Fibroblast of villous mesenchyme (primary cell): ENCODE measurements around the gene APOBEC3G. TPM values are rescaled to one million over a fixed set of nuclear protein-coding genes. Genes with fewer than 3 reads are reported as not detected.

ENCODE experiments used
- DNase-seq: peaks from one replicate; pipeline ENCODE4 v3.0.0-alpha.2; 2010; ENCODE audit warnings: low read depth
- H3K4me3 ChIP-seq: 2 replicates; pipeline ENCODE4 v1.5.1; 2011; ENCODE audit warnings: low read depth, mild to moderate bottlenecking, low read length
- total RNA-seq: library from RNA; depleted of rRNA; stranded (reverse); fragments of >200 nt; gene quantifications from 2 replicates; pipeline ENCODE4 v1.2.3, GENCODE V29; 2012
- TF ChIP-seq, protein P1 (sequence below): IDR thresholded peaks from 2 replicates; pipeline ENCODE4 v1.5.1; 2012; ENCODE audit warnings: low read depth, mild to moderate bottlenecking, low read length; ENCODE audit not compliant: insufficient read depth

The APOBEC3G gene
- total RNA-seq, 1 donor: 12.1 TPM

- no peak for DNase-seq
- H3K4me3 ChIP-seq: no peak overlapping the region
- TF ChIP-seq, protein P1, sequence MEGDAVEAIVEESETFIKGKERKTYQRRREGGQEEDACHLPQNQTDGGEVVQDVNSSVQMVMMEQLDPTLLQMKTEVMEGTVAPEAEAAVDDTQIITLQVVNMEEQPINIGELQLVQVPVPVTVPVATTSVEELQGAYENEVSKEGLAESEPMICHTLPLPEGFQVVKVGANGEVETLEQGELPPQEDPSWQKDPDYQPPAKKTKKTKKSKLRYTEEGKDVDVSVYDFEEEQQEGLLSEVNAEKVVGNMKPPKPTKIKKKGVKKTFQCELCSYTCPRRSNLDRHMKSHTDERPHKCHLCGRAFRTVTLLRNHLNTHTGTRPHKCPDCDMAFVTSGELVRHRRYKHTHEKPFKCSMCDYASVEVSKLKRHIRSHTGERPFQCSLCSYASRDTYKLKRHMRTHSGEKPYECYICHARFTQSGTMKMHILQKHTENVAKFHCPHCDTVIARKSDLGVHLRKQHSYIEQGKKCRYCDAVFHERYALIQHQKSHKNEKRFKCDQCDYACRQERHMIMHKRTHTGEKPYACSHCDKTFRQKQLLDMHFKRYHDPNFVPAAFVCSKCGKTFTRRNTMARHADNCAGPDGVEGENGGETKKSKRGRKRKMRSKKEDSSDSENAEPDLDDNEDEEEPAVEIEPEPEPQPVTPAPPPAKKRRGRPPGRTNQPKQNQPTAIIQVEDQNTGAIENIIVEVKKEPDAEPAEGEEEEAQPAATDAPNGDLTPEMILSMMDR: no peak
These were observed 31.4 kb downstream of the APOBEC3G start for GRCh38 chr22:39108487-39108886.

GRCh38 chr22:39109361-39109760, 32.3 kb downstream of the APOBEC3G start:
- DNase-seq: no peak
- TF ChIP-seq, protein P1: no peak
- H3K4me3 ChIP-seq: no peak overlapping the region

GRCh38 chr22:39110631-39111561, 33.8 kb downstream of the APOBEC3G start:
- DNase-seq: no peak
- H3K4me3 ChIP-seq: no peak overlapping the region
- TF ChIP-seq, protein P1: no peak

GRCh38 chr22:39114112-39114511, 37.0 kb downstream of the APOBEC3G start:
- no peak for DNase-seq
- H3K4me3 ChIP-seq: no peak overlapping the region
- TF ChIP-seq, protein P1: no peak

DNA sequence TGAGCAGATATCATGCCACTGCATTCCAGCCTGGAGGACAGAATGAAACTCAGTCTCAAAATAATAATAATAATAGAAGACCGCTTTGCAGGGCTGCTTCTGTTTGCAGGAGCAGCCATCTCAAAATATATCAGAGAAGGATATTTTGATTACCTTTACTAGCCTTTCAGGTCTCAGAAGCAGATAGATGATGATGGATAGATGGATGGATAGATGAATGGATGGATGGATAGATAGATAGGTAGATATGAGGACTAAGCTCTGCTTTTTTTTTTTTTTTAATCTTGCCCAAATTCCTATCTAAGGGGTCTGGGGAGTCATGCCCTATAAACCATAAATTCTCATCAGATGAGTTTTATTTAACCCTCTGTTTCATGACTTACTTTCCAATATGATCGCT, 38.5 kb downstream of the APOBEC3G start:
- TF ChIP-seq, protein P1: no peak
- H3K4me3 ChIP-seq: no peak overlapping the region
- no peak for DNase-seq

DNA sequence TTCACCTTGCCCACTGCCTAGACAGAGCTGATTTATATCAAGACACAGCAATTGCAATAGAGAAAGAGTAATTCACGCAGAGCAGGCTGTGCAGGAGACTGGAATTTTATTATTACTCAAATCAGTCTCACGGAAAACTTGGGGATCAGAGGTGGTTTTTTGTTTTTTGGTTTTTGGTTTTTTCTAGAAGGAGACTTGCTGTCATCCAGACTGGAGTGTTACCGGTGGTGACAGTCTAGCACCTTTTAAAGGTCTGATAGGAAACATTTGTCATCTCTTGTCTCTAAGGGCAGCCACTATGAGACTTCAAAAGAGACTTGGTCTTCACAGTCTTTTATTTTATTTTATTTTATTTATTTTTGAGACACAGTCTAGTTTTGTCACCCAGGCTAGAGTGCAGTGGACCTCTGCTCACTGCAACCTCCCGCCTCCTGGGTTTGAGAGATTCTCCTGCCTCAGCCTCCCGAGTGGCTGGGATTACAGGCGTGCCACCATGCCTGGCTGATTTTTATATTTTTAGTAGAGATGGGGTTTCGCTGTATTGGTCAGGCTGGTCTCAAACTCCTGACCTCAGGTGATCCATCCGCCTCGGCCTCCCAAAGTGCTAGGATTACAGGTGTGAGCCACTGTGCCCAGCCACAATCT, 39.0 kb downstream of the APOBEC3G start:
- TF ChIP-seq, protein P1: no peak
- H3K4me3 ChIP-seq: no peak overlapping the region
- DNase-seq: no peak
